HepG2 (cell line): ENCODE measurements around the gene JMJD8. TPM values are rescaled to one million over a fixed set of nuclear protein-coding genes. Genes with fewer than 3 reads are reported as not detected.

Experiments
- ARHGAP35 ChIP-seq: sonication (generic); formaldehyde crosslinking; IDR thresholded peaks from 2 replicates; pipeline ENCODE4 v1.9.0; 2022; ENCODE audit warnings: mild to moderate bottlenecking, inconsistent platforms, moderate library complexity, missing genetic modification reagents, borderline replicate concordance
- ARID5B ChIP-seq: IDR thresholded peaks from 2 replicates; pipeline ENCODE4 v1.4.0; 2020; ENCODE audit warnings: mild to moderate bottlenecking, missing genetic modification reagents
- CENPT ChIP-seq: sonication (generic); formaldehyde crosslinking; IDR thresholded peaks from 2 replicates; pipeline ENCODE4 v1.8.0; 2022; ENCODE audit warnings: low read depth, mild to moderate bottlenecking, moderate library complexity, missing genetic modification reagents
- CREB1 ChIP-seq, 2 experiments: fragments of 450-650 bp in 1 of 2; IDR thresholded peaks; 2 replicates each; pipeline ENCODE4 v1.6.1; 2016 to 2017; ENCODE audit warnings: control low read depth in 1 of 2, mild to moderate bottlenecking in 1 of 2, missing compliant biosample characterization in 1 of 2, missing genetic modification characterization in 1 of 2
- E2F5 ChIP-seq: sonication (generic); formaldehyde crosslinking; conservative IDR thresholded peaks from 2 replicates; pipeline ENCODE4 v1.4.0; 2020; ENCODE audit warnings: missing genetic modification reagents
- GPBP1L1 ChIP-seq: sonication (generic); formaldehyde crosslinking; IDR thresholded peaks from 2 replicates; pipeline ENCODE4 v1.5.0; 2020; ENCODE audit warnings: mild to moderate bottlenecking, missing genetic modification reagents
- GPN1 ChIP-seq: sonication (generic); formaldehyde crosslinking; IDR thresholded peaks from 2 replicates; pipeline ENCODE4 v1.5.1; 2020; ENCODE audit warnings: missing genetic modification reagents, borderline replicate concordance
- MNT ChIP-seq: fragments of 450-650 bp; IDR thresholded peaks from 2 replicates; pipeline ENCODE4 v1.6.1; 2016
- PAF1 ChIP-seq: IDR thresholded peaks from 2 replicates; pipeline ENCODE4 v1.6.1; 2016; ENCODE audit warnings: missing genetic modification reagents, missing compliant biosample characterization
- PAX8 ChIP-seq: sonication (generic); formaldehyde crosslinking; IDR thresholded peaks from 2 replicates; pipeline ENCODE4 v1.8.0; 2022; ENCODE audit warnings: mild to moderate bottlenecking, missing genetic modification reagents, borderline replicate concordance
- ZBTB8A ChIP-seq: sonication (generic); formaldehyde crosslinking; IDR thresholded peaks from 2 replicates; pipeline ENCODE4 v1.4.0; 2020; ENCODE audit warnings: mild to moderate bottlenecking, low read depth, missing genetic modification reagents, borderline replicate concordance
- ZKSCAN1 ChIP-seq: fragments of 150-350 bp; IDR thresholded peaks from 2 replicates; pipeline ENCODE4 v1.6.1; 2014; ENCODE audit warnings: low read length
- ZNF329 ChIP-seq: sonication (generic); formaldehyde crosslinking; IDR thresholded peaks from 2 replicates; pipeline ENCODE4 v1.9.0; 2021; ENCODE audit warnings: low read depth, mild to moderate bottlenecking, missing genetic modification reagents
- ZNF431 ChIP-seq: sonication (generic); formaldehyde crosslinking; IDR thresholded peaks from 2 replicates; pipeline ENCODE4 v1.9.0; 2022; ENCODE audit warnings: missing genetic modification reagents, low read depth, mild to moderate bottlenecking, borderline replicate concordance
- ZNF761 ChIP-seq: sonication (generic); formaldehyde crosslinking; conservative IDR thresholded peaks from 2 replicates; pipeline ENCODE4 v1.4.0; 2020; ENCODE audit warnings: mild to moderate bottlenecking, missing genetic modification reagents
- polyA plus RNA-seq, 8 experiments: library from polyadenylated mRNA; depleted of rRNA in 3 of 8; stranded (reverse) in 7 of 8; unstranded in 1 of 8; fragments of >200 nt; fragmentation: Illumina TruSeq in 4 of 8; extraction: Trizol in 4 of 8; gene quantifications; 2 replicates each; pipeline versions ENCODE4 v1.2.1 to v1.2.3, GENCODE V29; 2011 to 2016; ENCODE audit warnings: low read depth in 4 of 8, missing spikeins in 1 of 8, mixed read lengths in 1 of 8; ENCODE audit not compliant: insufficient read depth in 1 of 8
- total RNA-seq, 5 experiments: library from RNA; depleted of rRNA; stranded (reverse); fragments of >200 nt; fragmentation: Illumina TruSeq; extraction: Trizol; gene quantifications; 2 replicates each; pipeline ENCODE4 v1.2.3, GENCODE V29; 2016; ENCODE audit warnings: low read depth in 1 of 5

Gene JMJD8
- total and polyA plus RNA-seq, 2 of the 13 experiments (the other 11 are each of a cell fraction or from before 2014, with no cell fraction given): 2.6 to 11.8 TPM

- TF ChIP-seq ARID5B (CRISPR knock-in tag): peak; percentile 51
- no peak for TF ChIP-seq PAF1
- TF ChIP-seq GPN1: 0 out of 2 replicates have a peak, but pooled peaks have one; percentile 10
- peak; percentile 83; the same call in 1 of the 2 replicates for TF ChIP-seq PAX8 (CRISPR knock-in tag)
- TF ChIP-seq E2F5 (CRISPR knock-in tag): peak; percentile 92
- TF ChIP-seq ZNF431 (CRISPR knock-in tag): peak; percentile 73; the same call in 1 of the 2 replicates
- TF ChIP-seq ZNF329 (CRISPR knock-in tag): peak; percentile 94
- peak; percentile 77 for TF ChIP-seq MNT
- no peak for TF ChIP-seq GPBP1L1 (CRISPR knock-in tag)
- TF ChIP-seq ZBTB8A: peak; percentile 53
- TF ChIP-seq CREB1 (IDR thresholded peaks at IDR 0.05): peak; percentile 88
- TF ChIP-seq CREB1 (CRISPR knock-in tag; IDR thresholded peaks at IDR 0.05): no peak
- peak; percentile 30; the same call in 1 of the 2 replicates for TF ChIP-seq ZNF761 (CRISPR knock-in tag)
- peak; percentile 45; the same call in 1 of the 2 replicates for TF ChIP-seq CENPT (CRISPR knock-in tag)
- peak; percentile 75; the same call in 1 of the 2 replicates for TF ChIP-seq ARHGAP35
- TF ChIP-seq ZKSCAN1: no peak; the same call in 1 of the 2 replicates
Measured at GRCh38 chr16:648781-649589, 35.1 kb downstream of the JMJD8 start, which contains the start of gene WDR90 (continued).
